Gastrocnemius medialis (tissue), 4 donors: ENCODE results near the gene PRSS57.
A peak's percentile ranks its signal among the peaks of the same experiment; 100 is the strongest.

Experiments used
- POLR2A ChIP-seq, 2 donors: fragments of 450-650 bp; IDR thresholded peaks; one replicate each; pipeline ENCODE4 v1.6.1; 2017; ENCODE audit warnings: antibody characterized with exemption in 2 of 2, mild to moderate bottlenecking in 2 of 2, moderate library complexity in 2 of 2
- TF ChIP-seq, protein P1 (sequence below), 5 experiments: fragments of 450-650 bp in 3 of 5; fragments of 200-600 bp in 2 of 5; sonication (generic) in 2 of 5; IDR thresholded peaks in 4 of 5; conservative IDR thresholded peaks in 1 of 5; 1 replicate in 4 of 5; 2 replicates in 1 of 5; pipeline ENCODE4 v1.5.1; 2016 to 2019; ENCODE audit warnings: antibody characterized with exemption in 5 of 5, mild to moderate bottlenecking in 3 of 5, moderate library complexity in 3 of 5

GRCh38 chr19:680287-681028, 14.8 kb downstream of the PRSS57 start:
- TF ChIP-seq, protein P1, sequence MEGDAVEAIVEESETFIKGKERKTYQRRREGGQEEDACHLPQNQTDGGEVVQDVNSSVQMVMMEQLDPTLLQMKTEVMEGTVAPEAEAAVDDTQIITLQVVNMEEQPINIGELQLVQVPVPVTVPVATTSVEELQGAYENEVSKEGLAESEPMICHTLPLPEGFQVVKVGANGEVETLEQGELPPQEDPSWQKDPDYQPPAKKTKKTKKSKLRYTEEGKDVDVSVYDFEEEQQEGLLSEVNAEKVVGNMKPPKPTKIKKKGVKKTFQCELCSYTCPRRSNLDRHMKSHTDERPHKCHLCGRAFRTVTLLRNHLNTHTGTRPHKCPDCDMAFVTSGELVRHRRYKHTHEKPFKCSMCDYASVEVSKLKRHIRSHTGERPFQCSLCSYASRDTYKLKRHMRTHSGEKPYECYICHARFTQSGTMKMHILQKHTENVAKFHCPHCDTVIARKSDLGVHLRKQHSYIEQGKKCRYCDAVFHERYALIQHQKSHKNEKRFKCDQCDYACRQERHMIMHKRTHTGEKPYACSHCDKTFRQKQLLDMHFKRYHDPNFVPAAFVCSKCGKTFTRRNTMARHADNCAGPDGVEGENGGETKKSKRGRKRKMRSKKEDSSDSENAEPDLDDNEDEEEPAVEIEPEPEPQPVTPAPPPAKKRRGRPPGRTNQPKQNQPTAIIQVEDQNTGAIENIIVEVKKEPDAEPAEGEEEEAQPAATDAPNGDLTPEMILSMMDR (IDR thresholded peaks at IDR 0.05 in 4 of 5, conservative IDR thresholded peaks at IDR 0.05 in 1 of 5): peak in 3 of 5 experiments; percentile 61 to 66 (median 65)
- TF ChIP-seq POLR2A (IDR thresholded peaks at IDR 0.05): peak; percentile 55 to 78
